ENCODE measurements around the gene CNN2.

Gene CNN2

DNA sequence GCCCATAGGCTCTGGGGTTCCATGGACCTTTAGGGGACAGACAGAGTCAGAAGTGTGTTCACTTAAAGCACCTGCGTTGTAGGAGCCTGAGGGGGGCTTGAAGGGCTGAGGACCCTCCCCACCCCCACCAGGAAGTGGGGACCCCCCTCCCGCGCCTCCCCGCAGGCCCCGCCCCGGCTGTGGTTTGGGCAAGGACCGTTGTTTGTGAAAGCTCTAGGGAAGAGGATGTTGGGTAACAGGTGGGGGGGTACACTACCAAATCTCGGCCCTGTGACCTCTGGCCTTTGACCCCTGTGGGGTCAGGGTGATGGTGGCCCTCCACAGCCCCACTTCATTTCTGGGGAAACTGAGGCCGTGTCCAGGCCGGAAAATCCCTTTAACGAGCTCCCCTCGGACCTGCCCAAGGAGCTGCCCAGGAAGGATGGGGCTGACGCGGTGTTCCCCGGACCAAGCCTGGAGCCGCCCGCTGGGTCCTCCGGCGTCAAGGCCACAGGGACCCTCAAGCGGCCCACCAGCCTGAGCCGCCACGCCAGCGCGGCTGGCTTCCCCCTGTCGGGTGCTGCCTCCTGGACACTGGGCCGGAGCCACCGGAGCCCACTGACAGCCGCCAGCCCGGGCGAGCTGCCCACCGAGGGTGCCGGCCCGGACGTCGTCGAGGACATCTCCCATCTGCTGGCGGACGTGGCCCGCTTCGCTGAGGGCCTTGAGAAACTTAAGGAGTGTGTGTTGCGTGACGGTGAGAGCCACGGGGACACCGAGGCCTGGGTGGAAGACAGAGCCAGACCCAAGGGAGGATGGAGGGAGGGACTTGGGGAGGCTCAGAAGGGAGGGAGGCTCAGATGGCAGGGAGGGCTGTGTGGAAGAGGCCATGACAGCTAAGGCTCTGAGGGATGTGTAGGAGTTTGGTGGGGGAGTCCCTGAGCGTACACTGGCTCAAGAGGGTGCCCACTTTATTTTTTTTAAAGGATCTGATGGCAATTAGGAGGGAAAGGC lies 41.9 kb downstream of the CNN2 start:
- no peak for DNase-seq

GRCh38 chr19:1069009-1069779 lies 42.8 kb downstream of the CNN2 start:
- DNase-seq, result no peak

DNA sequence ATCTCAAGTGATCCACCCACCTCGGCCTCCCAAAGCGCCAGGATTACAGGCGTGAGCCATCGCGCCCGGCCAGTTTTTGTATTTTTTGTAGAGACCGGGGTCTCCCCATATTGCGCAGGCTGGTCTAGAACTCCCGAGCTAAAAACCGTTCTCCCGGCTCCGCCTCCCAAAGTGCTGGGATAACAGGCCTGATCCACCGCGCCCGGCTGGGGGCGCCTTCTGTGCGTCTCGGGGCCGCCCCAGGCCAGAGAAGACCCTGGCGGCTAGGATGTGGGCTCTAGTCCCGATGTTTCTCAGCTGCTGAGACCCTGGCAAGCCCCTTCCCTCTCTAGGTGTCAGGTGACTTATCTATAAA lies 44.1 kb downstream of the CNN2 start:
- DNase-seq, result no peak

DNA sequence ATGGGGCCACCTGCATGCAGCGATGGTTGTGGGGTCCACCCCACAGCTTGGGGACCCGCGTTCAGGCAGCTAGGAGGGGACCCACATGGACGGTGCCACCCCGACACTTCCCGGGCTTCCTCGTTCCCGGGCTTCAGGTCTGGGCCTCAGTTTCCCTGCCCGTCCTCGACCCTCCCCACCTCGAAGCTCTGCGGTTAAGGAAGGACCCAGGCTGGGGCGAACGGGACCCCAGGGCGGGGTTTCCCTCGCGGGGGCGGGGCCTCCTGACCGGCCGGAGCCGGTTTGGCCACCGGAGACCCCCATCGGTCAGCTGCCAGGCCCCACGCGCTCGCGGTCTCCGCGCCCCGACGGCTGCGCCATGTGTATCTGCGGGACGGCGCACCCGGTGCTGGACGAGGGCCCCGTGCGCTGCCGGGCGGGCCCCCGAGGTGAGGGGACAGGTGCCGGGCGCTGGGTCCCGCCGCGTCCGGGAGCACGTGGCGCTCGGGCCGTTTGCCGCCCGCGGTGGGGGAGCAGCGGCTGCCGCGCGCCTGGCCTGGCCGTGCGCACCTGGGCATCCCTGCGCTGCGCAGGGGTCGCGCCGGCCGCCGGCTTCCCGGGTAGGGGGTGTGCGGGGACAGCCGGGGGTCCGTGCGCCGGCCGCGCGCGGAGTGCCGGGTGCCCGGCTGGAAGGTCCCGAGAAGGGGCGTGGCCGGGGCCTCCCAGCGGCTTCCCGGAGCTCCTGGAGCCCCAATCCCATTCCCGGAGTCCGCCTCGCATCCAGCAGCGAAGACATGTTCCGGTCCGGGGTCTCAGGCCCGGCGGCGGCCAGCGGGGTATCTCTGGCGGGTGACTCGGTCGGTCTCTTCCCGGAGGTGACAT lies 44.8 kb downstream of the CNN2 start:
- no peak for DNase-seq

GRCh38 chr19:1072371-1073015 lies 46.1 kb downstream of the CNN2 start:
- DNase-seq, result no peak

GRCh38 chr19:1073063-1073955 lies 46.9 kb downstream of the CNN2 start:
- no peak for DNase-seq

DNA sequence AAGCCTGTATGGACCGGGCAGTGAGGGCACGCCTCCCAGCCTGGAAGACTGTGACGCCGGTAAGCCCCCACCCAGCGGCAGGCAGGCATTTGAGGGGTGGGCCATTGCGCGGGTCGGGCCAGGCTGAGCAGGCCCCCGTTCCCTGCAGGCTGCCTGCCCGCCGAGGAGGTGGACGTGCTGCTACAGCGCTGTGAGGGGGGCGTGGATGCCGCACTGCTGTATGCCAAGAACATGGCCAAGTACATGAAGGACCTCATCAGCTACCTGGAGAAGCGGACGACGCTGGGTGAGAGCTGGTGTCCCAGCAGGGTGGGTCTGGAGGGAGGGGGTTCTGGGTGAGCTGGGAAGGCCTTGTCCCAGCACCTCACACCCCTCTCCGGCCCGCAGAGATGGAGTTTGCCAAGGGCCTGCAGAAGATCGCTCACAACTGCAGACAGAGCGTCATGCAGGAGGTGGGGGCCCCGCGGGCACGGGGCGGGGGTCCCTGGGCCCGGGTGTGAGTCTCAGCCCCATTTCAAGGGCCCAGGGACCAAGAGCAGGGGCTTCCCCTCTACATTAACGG lies 47.6 kb downstream of the CNN2 start:
- DNase-seq, result no peak

DNA sequence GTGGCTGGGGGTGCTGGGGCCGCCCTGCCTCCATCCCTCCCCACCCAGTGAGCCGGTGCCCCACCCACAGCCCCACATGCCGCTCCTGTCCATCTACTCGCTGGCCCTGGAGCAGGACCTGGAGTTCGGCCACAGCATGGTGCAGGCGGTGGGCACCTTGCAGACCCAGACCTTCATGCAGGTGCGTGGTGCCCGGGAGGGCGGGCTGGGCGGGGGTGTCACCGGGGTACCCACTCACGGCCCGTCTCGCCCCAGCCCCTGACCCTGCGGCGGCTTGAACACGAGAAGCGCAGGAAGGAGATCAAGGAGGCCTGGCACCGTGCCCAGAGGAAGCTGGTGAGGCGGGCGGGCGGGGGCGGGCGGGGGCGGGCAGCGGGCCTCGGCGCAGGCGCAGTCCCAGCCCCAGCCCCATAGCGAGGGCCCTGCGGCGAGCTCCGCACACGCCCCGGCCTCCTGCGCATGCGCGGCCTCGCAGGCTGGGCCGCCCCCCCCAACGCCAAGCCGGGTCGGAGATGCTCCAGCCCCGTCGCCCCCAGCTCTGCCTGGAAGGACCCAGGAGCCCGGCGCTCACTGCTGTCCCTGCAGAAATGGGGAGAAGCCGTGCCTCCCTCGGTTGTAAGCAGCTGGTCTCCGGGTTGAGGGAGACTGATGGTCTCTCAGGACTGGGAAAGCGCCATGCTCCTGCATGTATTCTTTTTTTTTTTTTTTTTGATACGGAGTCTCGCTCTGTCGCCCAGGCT lies 48.3 kb downstream of the CNN2 start:
- peak; percentile 61 for DNase-seq

- DNase-seq, result no peak
Measured at GRCh38 chr19:1076046-1076386, 49.6 kb downstream of the CNN2 start.

DNA sequence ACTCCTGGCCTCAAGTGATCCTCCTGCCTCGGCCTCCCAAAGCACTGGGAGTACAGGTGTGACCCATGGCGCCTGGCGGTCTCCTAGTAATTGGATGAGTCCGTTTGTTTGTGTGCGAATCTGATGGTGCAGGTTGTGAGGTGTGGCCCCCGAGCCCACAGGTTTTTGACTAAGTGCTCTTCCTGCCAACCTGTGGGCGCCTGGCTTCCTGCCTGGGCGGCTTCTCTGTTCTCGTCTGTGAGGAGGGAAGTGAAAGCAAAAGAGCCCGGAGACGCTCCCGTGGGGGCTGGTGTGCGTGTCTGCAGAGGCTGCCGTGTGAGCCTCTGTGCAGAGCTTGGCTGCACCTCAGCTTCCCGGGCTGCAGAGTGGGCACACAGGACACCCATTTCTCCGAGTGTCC lies 50.5 kb downstream of the CNN2 start:
- DNase-seq, result no peak

- DNase-seq, result no peak
Measured at GRCh38 chr19:1079566-1080111, 53.2 kb downstream of the CNN2 start.

DNA sequence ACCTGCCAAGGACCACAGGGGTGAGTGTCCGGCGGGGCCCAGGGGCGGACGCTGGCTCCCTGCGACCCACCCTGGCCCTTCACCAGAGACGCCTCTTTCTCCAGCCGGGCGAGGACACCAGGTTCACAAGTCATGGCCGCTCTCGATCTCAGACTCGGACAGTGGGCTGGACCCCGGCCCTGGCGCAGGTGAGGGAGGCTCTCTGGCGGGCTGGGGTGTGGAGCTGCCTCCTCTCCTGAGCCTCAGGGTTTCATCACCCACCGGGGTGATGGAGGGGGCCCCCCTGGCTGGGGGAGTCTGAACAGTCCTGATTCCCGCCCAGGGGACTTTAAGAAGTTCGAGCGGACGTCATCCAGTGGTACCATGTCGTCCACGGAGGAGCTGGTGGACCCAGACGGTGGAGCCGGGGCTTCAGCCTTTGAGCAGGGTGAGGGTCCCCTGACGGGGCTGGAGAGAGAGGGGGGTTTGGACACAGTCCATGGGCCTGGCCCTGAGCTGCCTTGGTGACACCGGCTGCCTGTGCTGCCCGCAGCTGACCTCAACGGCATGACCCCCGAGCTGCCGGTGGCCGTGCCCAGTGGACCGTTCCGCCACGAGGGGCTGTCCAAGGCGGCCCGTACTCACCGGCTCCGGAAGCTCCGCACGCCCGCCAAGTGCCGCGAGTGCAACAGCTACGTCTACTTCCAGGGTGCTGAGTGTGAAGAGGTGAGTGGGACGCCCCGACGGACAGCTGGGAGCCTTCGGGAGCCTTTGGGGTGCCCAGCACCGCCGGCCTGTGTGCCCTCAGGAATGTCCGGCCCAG lies 54.2 kb downstream of the CNN2 start:
- DNase-seq, result no peak

GRCh38 chr19:1081301-1082164 lies 55.1 kb downstream of the CNN2 start:
- DNase-seq, result no peak

- DNase-seq, result peak; percentile 90
Measured at GRCh38 chr19:1082165-1082927, 55.9 kb downstream of the CNN2 start.

GRCh38 chr19:1082928-1083816 lies 56.8 kb downstream of the CNN2 start:
- DNase-seq, result no peak
